H7 (cell line): ENCODE results near the gene VEZT. TPM values are rescaled to one million over a fixed set of nuclear protein-coding genes. Genes with fewer than 3 reads are reported as not detected.
"Not testable (repeated sequence)": the region's sequence is repeated elsewhere in the genome, so short reads cannot be mapped to it uniquely, and the experiment has no call there.

Experiments
- DNase-seq: peaks from one replicate; pipeline ENCODE4 v3.0.0; 2012
- H3K27me3 ChIP-seq: 2 replicates; pipeline ENCODE4 v1.6.0; 2011; ENCODE audit warnings: mild to moderate bottlenecking, low read length; ENCODE audit not compliant: control insufficient read depth, insufficient read depth
- H3K36me3 ChIP-seq: replicated peaks from 2 replicates; pipeline ENCODE4 v1.5.1; 2011; ENCODE audit warnings: low read length; ENCODE audit not compliant: control insufficient read depth, insufficient read depth
- H3K4me3 ChIP-seq: 2 replicates; pipeline ENCODE4 v1.5.1; 2011; ENCODE audit warnings: low read depth, mild to moderate bottlenecking, control low read depth, low read length, moderate library complexity; ENCODE audit not compliant: insufficient read depth
- total RNA-seq: library from RNA; depleted of rRNA; stranded (reverse); fragments of >200 nt; shearing (Covaris generic); gene quantifications from 2 replicates; pipeline ENCODE4 v1.2.3, GENCODE V29; 2014

The VEZT gene
- total RNA-seq, 1 experiment from 2014 or later = 53.3 TPM

GRCh38 chr12:95279856-95280255, 62.2 kb downstream of the VEZT start:
- no peaks in the 10 kb centered on the region for H3K27me3 ChIP-seq
- peaks cover 15% of the 10 kb centered on the region for H3K36me3 ChIP-seq
- DNase-seq = no peak
- H3K4me3 ChIP-seq = no peak overlapping the region

- Histone ChIP-seq H3K27me3 (no peaks in the 10 kb centered on the region), H3K36me3 (peaks cover 15% of the 10 kb centered on the region), H3K4me3 (no peak overlapping the region)
- DNase-seq = no peak
Observed at GRCh38 chr12:95282266-95282665, 64.7 kb downstream of the VEZT start.

GRCh38 chr12:95283371-95283770, 65.8 kb downstream of the VEZT start:
- H3K27me3 ChIP-seq = no peaks in the 10 kb centered on the region
- no peak overlapping the region for H3K4me3 ChIP-seq
- no peak for DNase-seq
- peaks cover 15% of the 10 kb centered on the region for H3K36me3 ChIP-seq

GRCh38 chr12:95286713-95287112, 69.1 kb downstream of the VEZT start:
- H3K4me3 ChIP-seq = no peak overlapping the region
- H3K27me3 ChIP-seq = no peaks in the 10 kb centered on the region
- no peak for DNase-seq
- H3K36me3 ChIP-seq = peaks cover 18% of the 10 kb centered on the region

- peaks cover 6% of the 10 kb centered on the region for H3K36me3 ChIP-seq
- no peaks in the 10 kb centered on the region for H3K27me3 ChIP-seq
- DNase-seq = no peak
- no peak overlapping the region for H3K4me3 ChIP-seq
Observed at GRCh38 chr12:95291501-95291900, 73.9 kb downstream of the VEZT start.

- no peaks in the 10 kb centered on the region for H3K27me3 ChIP-seq
- no peak overlapping the region for H3K4me3 ChIP-seq
- peak; percentile 16 for DNase-seq
- peaks cover 8% of the 10 kb centered on the region for H3K36me3 ChIP-seq
Observed at GRCh38 chr12:95298916-95299315, 81.3 kb downstream of the VEZT start.

GRCh38 chr12:95300286-95300685, 82.7 kb downstream of the VEZT start:
- Histone ChIP-seq H3K36me3 (peaks cover 8% of the 10 kb centered on the region), H3K4me3 (no peak overlapping the region), H3K27me3 (no peaks in the 10 kb centered on the region)
- DNase-seq = no peak

GRCh38 chr12:95303476-95303875, 85.9 kb downstream of the VEZT start:
- no peak for DNase-seq
- Histone ChIP-seq H3K4me3 (no peak overlapping the region), H3K27me3 (no peaks in the 10 kb centered on the region), H3K36me3 (peaks cover 8% of the 10 kb centered on the region)

GRCh38 chr12:95304673-95305198, 87.1 kb downstream of the VEZT start:
- DNase-seq = no peak
- no peaks in the 10 kb centered on the region for H3K27me3 ChIP-seq
- peaks cover 6% of the 10 kb centered on the region for H3K36me3 ChIP-seq
- H3K4me3 ChIP-seq = no peak overlapping the region

- Histone ChIP-seq H3K36me3 (peaks cover 4% of the 10 kb centered on the region), H3K27me3 (no peaks in the 10 kb centered on the region), H3K4me3 (no peak overlapping the region)
- DNase-seq = no peak
Observed at GRCh38 chr12:95312656-95313055, 95.0 kb downstream of the VEZT start.

GRCh38 chr12:95314756-95315155, 97.1 kb downstream of the VEZT start:
- H3K4me3 ChIP-seq, H3K36me3 ChIP-seq, DNase-seq, H3K27me3 ChIP-seq: not testable (repeated sequence)

- Histone ChIP-seq H3K4me3 (no peak overlapping the region), H3K36me3 (no peaks in the 10 kb centered on the region), H3K27me3 (no peaks in the 10 kb centered on the region)
- DNase-seq = no peak
Observed at GRCh38 chr12:95316798-95317197, 99.2 kb downstream of the VEZT start.

- no peak for DNase-seq
- H3K27me3 ChIP-seq = no peaks in the 10 kb centered on the region
Observed at GRCh38 chr12:95318071-95318545, 100.5 kb downstream of the VEZT start.

GRCh38 chr12:95319694-95320331, 102.2 kb downstream of the VEZT start:
- Histone ChIP-seq H3K36me3 (no peaks in the 10 kb centered on the region), H3K27me3 (no peaks in the 10 kb centered on the region), H3K4me3 (no peak overlapping the region)
- DNase-seq = no peak

More at GRCh38 chr12:95318071-95318545, 100.5 kb downstream of the VEZT start:
- H3K36me3 ChIP-seq = no peaks in the 10 kb centered on the region
- H3K4me3 ChIP-seq = no peak overlapping the region

GRCh38 chr12:95321516-95322246, 104.1 kb downstream of the VEZT start:
- Histone ChIP-seq H3K36me3 (no peaks in the 10 kb centered on the region), H3K4me3 (no peak overlapping the region), H3K27me3 (no peaks in the 10 kb centered on the region)
- no peak for DNase-seq
